ENCODE measurements around the gene WDR73. TPM values are rescaled to one million over a fixed set of nuclear protein-coding genes. Genes with fewer than 3 reads are reported as not detected.

WDR73 gene
- polyA plus RNA-seq, 1 donor (not counting 4 experiments of a cell fraction or from before 2014, with no cell fraction given) = 23.6 TPM

GRCh38 chr15:84658788-84659411 lies 4.8 kb upstream of the WDR73 start:
- H3K4me1 ChIP-seq (ENCODE audit: control insufficient read depth, extremely low read depth, insufficient read depth, low read length) = peaks cover 16% of the 10 kb centered on the region
- peaks cover 0 to 5% of the 10 kb centered on the region in 2 experiments for H3K36me3 ChIP-seq (ENCODE audit: control insufficient read depth in 2 of 2, extremely low read depth in 1 of 2, insufficient read depth in 2 of 2, low read length in 2 of 2)
- H3K4me2 ChIP-seq (ENCODE audit: control insufficient read depth, extremely low read depth, insufficient read depth, low read depth, low read length) = peak overlapping the region; percentile 70
- H3K9ac ChIP-seq (ENCODE audit: control insufficient read depth, extremely low read depth, insufficient read depth, low read length) = peak overlapping the region; percentile 73
- H2AFZ ChIP-seq (ENCODE audit: control insufficient read depth, low read length) = peak overlapping the region; percentile 70
- no peaks in the 10 kb centered on the region for H3K9me3 ChIP-seq (ENCODE audit: control insufficient read depth, low read depth, low read length)
- FAIRE-seq (no peak), DNase-seq (ENCODE audit: low read depth, low spot score) (no peak)
- TF ChIP-seq EZH2 (IDR thresholded peaks at IDR 0.05; ENCODE audit: low read length) (no peak), CTCF (optimal IDR thresholded peaks at IDR 0.05 in 1 of 3, IDR thresholded peaks at IDR 0.05 in 1 of 3, conservative IDR thresholded peaks at IDR 0.05 in 1 of 3; ENCODE audit: extremely low read depth in 1 of 3, insufficient read depth in 2 of 3, low read length in 3 of 3) (no peak)
- H3K27me3 ChIP-seq (ENCODE audit: control insufficient read depth, extremely low read depth, insufficient read depth, low read length) = no peaks in the 10 kb centered on the region
- H4K20me1 ChIP-seq (ENCODE audit: control insufficient read depth, extremely low read depth, insufficient read depth, low read length) = no peaks in the 10 kb centered on the region
- dilution Hi-C loops (cut with MboI; ENCODE audit: extremely low pct_ligation_motif_present, low sequenced_read_pairs) = no loop called here
- no peak overlapping the region for H3K27ac ChIP-seq (ENCODE audit: control insufficient read depth, insufficient read depth, low read length)
- H3K4me3 ChIP-seq (ENCODE audit: control insufficient read depth in 2 of 3, extremely low read depth in 1 of 3, insufficient read depth in 2 of 3, low read depth in 1 of 3, low read length in 3 of 3) = peak overlapping the region in 1 of 3 experiments; percentile 58
- peaks cover 2% of the 10 kb centered on the region for H3K79me2 ChIP-seq (ENCODE audit: control insufficient read depth, insufficient read depth, low read length)
- H3K9me1 ChIP-seq (ENCODE audit: control insufficient read depth, extremely low read depth, insufficient read depth, low read length) = no peaks in the 10 kb centered on the region

GRCh38 chr15:84658080-84658787 lies 4.2 kb upstream of the WDR73 start, which contains the start of gene NMB:
NMB (minus strand) TSS chr15:84658199; CDS start chr15:84658152, 47 bp downstream.
- H3K4me2 ChIP-seq (ENCODE audit: control insufficient read depth, extremely low read depth, insufficient read depth, low read depth, low read length) = peak within 1 kb of the TSS; percentile 70
- peaks cover 0 to 5% of the 10 kb centered on the region in 2 experiments for H3K36me3 ChIP-seq (ENCODE audit: control insufficient read depth in 2 of 2, extremely low read depth in 1 of 2, insufficient read depth in 2 of 2, low read length in 2 of 2)
- H3K9ac ChIP-seq (ENCODE audit: control insufficient read depth, extremely low read depth, insufficient read depth, low read length) = peak within 1 kb of the TSS; percentile 73
- H4K20me1 ChIP-seq (ENCODE audit: control insufficient read depth, extremely low read depth, insufficient read depth, low read length) = no peaks in the 10 kb centered on the region
- H3K27me3 ChIP-seq (ENCODE audit: control insufficient read depth, extremely low read depth, insufficient read depth, low read length) = no peaks in the 10 kb centered on the region
- peak within 1 kb of the TSS; percentile 70 for H2AFZ ChIP-seq (ENCODE audit: control insufficient read depth, low read length)
- no peaks in the 10 kb centered on the region for H3K9me3 ChIP-seq (ENCODE audit: control insufficient read depth, low read depth, low read length)
- DNase-seq (ENCODE audit: low read depth, low spot score) (no peak), FAIRE-seq (no peak)
- peaks cover 8% of the 10 kb centered on the region for H3K79me2 ChIP-seq (ENCODE audit: control insufficient read depth, insufficient read depth, low read length)
- dilution Hi-C loops (cut with MboI; ENCODE audit: extremely low pct_ligation_motif_present, low sequenced_read_pairs) = no loop called here
- peaks cover 21% of the 10 kb centered on the region for H3K4me1 ChIP-seq (ENCODE audit: control insufficient read depth, extremely low read depth, insufficient read depth, low read length)
- H3K4me3 ChIP-seq (ENCODE audit: control insufficient read depth in 2 of 3, extremely low read depth in 1 of 3, insufficient read depth in 2 of 3, low read depth in 1 of 3, low read length in 3 of 3) = peak within 1 kb of the TSS; percentile 37 to 71 (median 65)
- no peak for TF ChIP-seq EZH2 (IDR thresholded peaks at IDR 0.05; ENCODE audit: low read length)
- TF ChIP-seq CTCF (optimal IDR thresholded peaks at IDR 0.05 in 1 of 3, IDR thresholded peaks at IDR 0.05 in 1 of 3, conservative IDR thresholded peaks at IDR 0.05 in 1 of 3; ENCODE audit: extremely low read depth in 1 of 3, insufficient read depth in 2 of 3, low read length in 3 of 3) = peak; percentile 30 to 70 (median 47)
- peak within 1 kb of the TSS; percentile 38 for H3K27ac ChIP-seq (ENCODE audit: control insufficient read depth, insufficient read depth, low read length)
- no peaks in the 10 kb centered on the region for H3K9me1 ChIP-seq (ENCODE audit: control insufficient read depth, extremely low read depth, insufficient read depth, low read length)
